ENCODE results near the gene PRKG1. TPM values are rescaled to one million over a fixed set of nuclear protein-coding genes. Genes with fewer than 3 reads are reported as not detected.

Gene PRKG1
- total and polyA plus RNA-seq, 4 donors = 6.8 to 38.1 (median 15.4) TPM

DNA sequence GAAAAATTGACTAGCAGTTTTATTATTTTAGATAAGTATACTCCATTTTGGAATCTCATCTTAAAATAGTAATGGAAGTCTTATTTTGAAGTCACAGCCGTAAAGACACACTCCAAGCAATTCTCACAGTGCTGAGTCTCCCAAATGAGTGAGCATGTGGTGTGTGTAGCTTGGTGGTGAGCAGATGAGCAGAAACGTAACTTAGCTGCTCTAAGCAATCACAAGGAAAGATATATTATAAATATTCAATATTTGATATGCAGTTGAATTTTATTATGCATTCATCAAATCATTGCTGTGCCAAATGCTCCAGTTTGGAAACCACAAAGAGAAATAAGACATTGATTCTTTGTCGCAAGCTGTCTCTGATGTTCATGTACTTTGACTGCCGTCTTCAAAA lies 563.9 kb downstream of the PRKG1 start:
- Histone ChIP-seq H3K4me1 (ENCODE audit: control insufficient read depth, insufficient read depth, low read length) (no peaks in the 10 kb centered on the region), H3K27me3 (ENCODE audit: control insufficient read depth, insufficient read depth, low read length) (no peaks in the 10 kb centered on the region), H3K9me3 (ENCODE audit: control insufficient read depth, insufficient read depth, low read length) (no peaks in the 10 kb centered on the region), H3K4me3 (ENCODE audit: low read depth, low read length) (no peak overlapping the region), H3K27ac (ENCODE audit: low read depth, low read length) (no peak overlapping the region), H3K36me3 (ENCODE audit: control insufficient read depth, insufficient read depth, low read length) (no peaks in the 10 kb centered on the region)
- WGBS (ENCODE audit: insufficient coverage) = no CpG with 5 or more reads among the region's 4 CpGs
- DNase-seq (ENCODE audit: low read depth in 4 of 6, low spot score in 6 of 6) = peak in 1 of 6 donors; percentile 84

DNA sequence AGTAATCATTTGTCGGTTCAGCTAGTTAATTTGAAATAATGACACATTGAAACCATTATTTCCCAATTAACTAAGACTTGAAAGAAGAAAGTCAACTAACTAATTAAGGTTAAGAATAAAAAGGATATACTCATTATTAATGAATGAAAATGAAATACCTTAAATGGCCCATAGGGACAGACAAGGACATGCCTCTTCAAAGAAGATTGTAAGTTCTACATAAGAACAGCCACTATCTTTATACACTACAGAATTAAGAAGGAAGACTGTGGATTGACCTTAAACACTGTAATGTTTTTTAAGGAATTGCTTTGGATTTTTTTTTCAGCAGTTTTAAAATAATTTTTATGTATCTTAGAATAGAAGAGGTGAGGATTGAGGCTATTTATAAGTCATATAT lies 564.5 kb downstream of the PRKG1 start:
- no peak for DNase-seq (ENCODE audit: low read depth in 4 of 6, low spot score in 6 of 6)
- Histone ChIP-seq H3K27me3 (ENCODE audit: control insufficient read depth, insufficient read depth, low read length) (no peaks in the 10 kb centered on the region), H3K9me3 (ENCODE audit: control insufficient read depth, insufficient read depth, low read length) (no peaks in the 10 kb centered on the region), H3K27ac (ENCODE audit: low read depth, low read length) (no peak overlapping the region), H3K4me3 (ENCODE audit: low read depth, low read length) (no peak overlapping the region), H3K36me3 (ENCODE audit: control insufficient read depth, insufficient read depth, low read length) (no peaks in the 10 kb centered on the region), H3K4me1 (ENCODE audit: control insufficient read depth, insufficient read depth, low read length) (no peaks in the 10 kb centered on the region)
- no CpG with 5 or more reads among the region's 1 CpG for WGBS (ENCODE audit: insufficient coverage)

DNA sequence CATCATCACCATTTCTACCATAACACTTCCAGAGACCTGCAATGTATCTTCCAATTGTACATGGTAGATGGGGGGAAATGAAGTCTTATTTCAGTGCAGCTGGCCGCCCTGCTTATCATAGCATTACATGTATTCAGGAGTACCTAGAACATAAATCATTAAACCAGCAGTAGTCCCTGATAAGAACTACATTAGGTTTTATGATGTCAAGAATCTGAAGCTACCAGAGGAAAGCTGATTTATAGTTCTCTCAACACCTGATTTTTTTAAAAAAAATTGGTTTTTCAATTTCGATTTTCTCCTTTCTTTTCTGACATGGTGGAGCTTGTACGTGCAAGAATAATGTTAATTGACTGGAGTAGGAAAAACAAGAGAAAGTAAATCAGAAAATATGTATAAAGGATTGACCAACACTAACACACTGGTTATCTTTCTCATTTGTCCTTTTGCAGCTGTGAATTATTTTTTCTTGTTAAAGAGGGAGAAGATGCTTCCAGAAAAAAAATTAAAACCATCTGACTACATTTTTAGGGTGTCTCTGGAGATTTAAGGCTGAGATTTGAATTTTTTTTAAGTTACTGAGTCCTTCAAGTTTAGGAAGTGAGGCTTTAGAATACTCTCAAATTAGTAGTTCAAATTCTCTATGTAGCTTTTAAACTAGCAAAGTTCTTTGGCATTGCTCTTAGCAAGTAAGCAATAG lies 566.0 kb downstream of the PRKG1 start:
- Histone ChIP-seq H3K4me3 (ENCODE audit: low read depth, low read length) (no peak overlapping the region), H3K27me3 (ENCODE audit: control insufficient read depth, insufficient read depth, low read length) (no peaks in the 10 kb centered on the region), H3K9me3 (ENCODE audit: control insufficient read depth, insufficient read depth, low read length) (no peaks in the 10 kb centered on the region), H3K4me1 (ENCODE audit: control insufficient read depth, insufficient read depth, low read length) (no peaks in the 10 kb centered on the region), H3K36me3 (ENCODE audit: control insufficient read depth, insufficient read depth, low read length) (no peaks in the 10 kb centered on the region), H3K27ac (ENCODE audit: low read depth, low read length) (no peak overlapping the region)
- no peak for DNase-seq (ENCODE audit: low read depth in 4 of 6, low spot score in 6 of 6)
- WGBS (ENCODE audit: insufficient coverage) = no CpG with 5 or more reads among the region's 3 CpGs

DNA sequence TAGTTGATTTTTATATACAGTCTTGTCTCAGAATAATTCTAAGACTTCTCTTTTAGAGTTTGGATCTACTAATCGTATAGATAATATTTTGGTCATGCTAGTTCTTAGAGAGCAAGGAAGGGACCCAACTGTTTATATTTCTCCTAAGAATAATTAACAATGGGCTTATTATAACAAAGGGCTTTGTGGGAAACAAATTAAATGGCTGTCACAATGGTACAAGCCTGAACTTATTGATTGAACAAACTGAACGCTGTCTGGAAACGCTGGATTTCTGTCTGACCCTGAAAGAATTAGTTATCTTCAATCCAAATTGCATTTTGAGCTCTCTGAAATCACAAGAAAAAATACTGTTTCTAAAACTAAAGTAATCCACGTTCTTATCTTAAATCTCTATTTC lies 568.3 kb downstream of the PRKG1 start:
- Histone ChIP-seq H3K36me3 (ENCODE audit: control insufficient read depth, insufficient read depth, low read length) (no peaks in the 10 kb centered on the region), H3K9me3 (ENCODE audit: control insufficient read depth, insufficient read depth, low read length) (no peaks in the 10 kb centered on the region), H3K27ac (ENCODE audit: low read depth, low read length) (no peak overlapping the region), H3K27me3 (ENCODE audit: control insufficient read depth, insufficient read depth, low read length) (no peaks in the 10 kb centered on the region), H3K4me3 (ENCODE audit: low read depth, low read length) (no peak overlapping the region), H3K4me1 (ENCODE audit: control insufficient read depth, insufficient read depth, low read length) (no peaks in the 10 kb centered on the region)
- WGBS (ENCODE audit: insufficient coverage) = 17% methylated on average over 2 of the region's 4 CpGs
- no peak for DNase-seq (ENCODE audit: low read depth in 4 of 6, low spot score in 6 of 6)

DNA sequence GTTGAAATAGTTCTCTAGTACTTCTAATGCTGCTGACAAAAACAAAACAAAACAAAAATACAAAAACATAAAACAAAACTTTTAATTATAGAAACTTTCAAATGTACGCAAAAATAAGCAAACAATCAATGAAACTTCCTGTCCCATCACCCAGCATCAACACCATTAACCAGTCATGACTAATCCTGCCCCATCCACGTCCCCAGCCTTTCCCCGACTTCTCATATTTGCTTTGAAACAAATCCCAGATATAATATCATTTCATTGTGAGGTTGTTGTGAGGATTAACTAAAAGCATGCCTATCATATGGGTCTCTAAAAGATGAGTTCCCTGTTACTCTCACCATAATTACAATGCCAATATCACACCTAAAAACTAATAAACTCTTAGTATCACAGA lies 569.4 kb downstream of the PRKG1 start:
- Histone ChIP-seq H3K4me1 (ENCODE audit: control insufficient read depth, insufficient read depth, low read length) (no peaks in the 10 kb centered on the region), H3K36me3 (ENCODE audit: control insufficient read depth, insufficient read depth, low read length) (no peaks in the 10 kb centered on the region), H3K27ac (ENCODE audit: low read depth, low read length) (no peak overlapping the region), H3K9me3 (ENCODE audit: control insufficient read depth, insufficient read depth, low read length) (no peaks in the 10 kb centered on the region), H3K4me3 (ENCODE audit: low read depth, low read length) (no peak overlapping the region), H3K27me3 (ENCODE audit: control insufficient read depth, insufficient read depth, low read length) (no peaks in the 10 kb centered on the region)
- no peak for DNase-seq (ENCODE audit: low read depth in 4 of 6, low spot score in 6 of 6)
- WGBS (ENCODE audit: insufficient coverage) = 90% methylated on average over 1 of the region's 3 CpGs

DNA sequence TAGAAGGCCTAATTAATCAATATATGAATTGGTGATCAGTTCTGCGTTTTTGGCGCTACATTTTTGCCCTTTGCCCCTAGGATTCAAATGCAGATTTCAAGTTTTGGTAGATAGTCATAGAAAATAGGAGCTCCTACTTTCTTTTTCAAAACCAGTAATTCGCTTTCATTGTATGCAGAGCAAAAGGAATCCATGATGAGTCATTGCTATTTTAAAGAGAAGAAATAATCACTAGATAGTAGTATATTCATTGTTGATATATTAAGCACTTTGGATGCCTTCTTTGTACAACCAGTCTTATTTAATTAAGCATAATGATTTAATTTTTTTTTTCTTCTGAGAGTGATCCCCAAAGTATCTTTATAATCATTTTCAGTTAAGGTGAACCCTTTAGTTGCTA lies 574.8 kb downstream of the PRKG1 start:
- no CpG with 5 or more reads among the region's 3 CpGs for WGBS (ENCODE audit: insufficient coverage)
- no peak for DNase-seq (ENCODE audit: low read depth in 4 of 6, low spot score in 6 of 6)
- Histone ChIP-seq H3K9me3 (ENCODE audit: control insufficient read depth, insufficient read depth, low read length) (no peaks in the 10 kb centered on the region), H3K27me3 (ENCODE audit: control insufficient read depth, insufficient read depth, low read length) (no peaks in the 10 kb centered on the region), H3K4me3 (ENCODE audit: low read depth, low read length) (no peak overlapping the region), H3K4me1 (ENCODE audit: control insufficient read depth, insufficient read depth, low read length) (no peaks in the 10 kb centered on the region), H3K27ac (ENCODE audit: low read depth, low read length) (no peak overlapping the region), H3K36me3 (ENCODE audit: control insufficient read depth, insufficient read depth, low read length) (no peaks in the 10 kb centered on the region)

DNA sequence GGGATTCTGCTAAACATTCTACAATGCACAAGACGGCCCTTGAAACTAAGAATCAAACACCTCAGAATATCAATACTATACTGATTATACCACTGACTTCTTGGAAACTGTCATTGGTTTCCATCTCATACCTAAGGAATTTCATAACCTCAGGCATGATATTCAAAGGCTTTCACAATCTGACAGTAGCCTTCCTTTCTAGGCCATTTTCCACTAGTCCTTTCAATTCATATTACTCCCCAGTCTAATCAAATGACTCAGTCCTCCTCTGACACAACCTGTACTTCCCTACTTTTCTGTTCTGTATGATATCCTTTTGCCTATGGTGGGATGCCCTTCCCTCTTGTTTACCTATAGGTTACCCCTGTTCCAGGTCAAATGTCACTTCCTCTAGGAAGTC lies 576.8 kb downstream of the PRKG1 start:
- Histone ChIP-seq H3K4me1 (ENCODE audit: control insufficient read depth, insufficient read depth, low read length) (no peaks in the 10 kb centered on the region), H3K27ac (ENCODE audit: low read depth, low read length) (no peak overlapping the region), H3K36me3 (ENCODE audit: control insufficient read depth, insufficient read depth, low read length) (no peaks in the 10 kb centered on the region), H3K27me3 (ENCODE audit: control insufficient read depth, insufficient read depth, low read length) (no peaks in the 10 kb centered on the region), H3K9me3 (ENCODE audit: control insufficient read depth, insufficient read depth, low read length) (no peaks in the 10 kb centered on the region), H3K4me3 (ENCODE audit: low read depth, low read length) (no peak overlapping the region)
- 100% methylated on average over 1 of the region's 1 CpG for WGBS (ENCODE audit: insufficient coverage)
- DNase-seq (ENCODE audit: low read depth in 4 of 6, low spot score in 6 of 6) = no peak

DNA sequence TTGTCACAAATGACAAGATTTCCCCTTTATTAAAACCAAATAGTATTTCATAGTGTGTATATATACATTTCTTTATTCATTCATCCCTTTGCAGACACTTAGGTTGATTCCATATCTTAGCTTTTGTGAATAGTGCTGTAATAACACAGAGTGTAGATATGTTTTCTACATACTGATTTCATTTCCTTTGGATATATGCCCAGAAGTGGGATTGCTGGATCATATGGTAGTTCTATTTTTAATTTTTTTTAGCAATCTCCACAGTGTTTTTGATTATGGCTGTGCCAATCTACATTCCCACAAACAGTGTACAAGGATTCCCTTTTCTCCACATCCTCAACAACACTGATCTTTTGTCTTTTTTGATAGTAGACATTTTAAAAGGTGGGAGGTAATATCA lies 578.7 kb downstream of the PRKG1 start:
- no peaks in the 10 kb centered on the region for H3K27me3 ChIP-seq (ENCODE audit: control insufficient read depth, insufficient read depth, low read length)
- H3K27ac ChIP-seq (ENCODE audit: low read depth, low read length) = no peak overlapping the region
- DNase-seq (ENCODE audit: low read depth in 4 of 6, low spot score in 6 of 6) = peak in 1 of 6 donors; percentile 50
- no peaks in the 10 kb centered on the region for H3K9me3 ChIP-seq (ENCODE audit: control insufficient read depth, insufficient read depth, low read length)
- no peaks in the 10 kb centered on the region for H3K36me3 ChIP-seq (ENCODE audit: control insufficient read depth, insufficient read depth, low read length)
- no peaks in the 10 kb centered on the region for H3K4me1 ChIP-seq (ENCODE audit: control insufficient read depth, insufficient read depth, low read length)
- no peak overlapping the region for H3K4me3 ChIP-seq (ENCODE audit: low read depth, low read length)

DNA sequence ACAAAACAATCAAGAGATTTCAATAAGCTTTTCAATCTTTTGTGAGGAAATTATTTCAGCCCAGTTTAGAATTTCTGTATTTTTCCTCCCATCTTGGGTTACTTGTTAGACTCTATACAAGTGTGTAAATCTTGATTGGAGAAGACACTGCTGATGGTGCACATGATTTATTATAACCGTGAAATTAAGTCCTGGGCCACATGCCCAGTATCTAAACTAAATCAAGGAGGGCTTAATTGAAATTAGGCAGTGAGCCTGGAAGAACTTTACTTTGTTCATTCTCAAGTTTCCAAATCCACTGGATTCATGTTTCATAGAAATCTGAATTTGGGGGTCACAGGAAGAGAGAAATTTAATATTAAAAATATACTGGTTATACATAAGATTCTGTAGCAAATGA lies 580.6 kb downstream of the PRKG1 start:
- Histone ChIP-seq H3K9me3 (ENCODE audit: control insufficient read depth, insufficient read depth, low read length) (no peaks in the 10 kb centered on the region), H3K27me3 (ENCODE audit: control insufficient read depth, insufficient read depth, low read length) (no peaks in the 10 kb centered on the region), H3K4me1 (ENCODE audit: control insufficient read depth, insufficient read depth, low read length) (no peaks in the 10 kb centered on the region), H3K27ac (ENCODE audit: low read depth, low read length) (no peak overlapping the region), H3K4me3 (ENCODE audit: low read depth, low read length) (no peak overlapping the region), H3K36me3 (ENCODE audit: control insufficient read depth, insufficient read depth, low read length) (no peaks in the 10 kb centered on the region)
- WGBS (ENCODE audit: insufficient coverage) = no CpG with 5 or more reads among the region's 1 CpG
- DNase-seq (ENCODE audit: low read depth in 4 of 6, low spot score in 6 of 6) = peak; percentile 26 to 79 (median 46)

DNA sequence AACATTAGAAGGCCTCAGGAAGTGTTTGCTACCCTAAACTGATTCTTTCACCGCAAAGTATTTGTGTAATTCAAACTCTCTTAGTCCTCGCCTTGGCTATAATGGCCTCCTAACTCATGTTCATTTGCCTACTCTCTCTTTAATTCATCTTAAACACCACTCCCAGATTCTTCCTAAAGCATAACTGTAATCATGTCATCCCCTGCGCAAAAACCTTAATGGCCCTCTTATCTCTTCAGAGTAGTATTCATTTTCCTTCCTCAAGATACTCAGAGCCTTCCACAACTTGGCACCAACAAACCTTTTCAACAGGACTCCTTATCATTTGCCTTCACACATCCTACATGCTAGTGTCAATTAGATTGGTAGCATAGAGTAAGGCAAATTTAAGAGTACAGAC lies 582.2 kb downstream of the PRKG1 start:
- Histone ChIP-seq H3K4me3 (ENCODE audit: low read depth, low read length) (no peak overlapping the region), H3K27me3 (ENCODE audit: control insufficient read depth, insufficient read depth, low read length) (no peaks in the 10 kb centered on the region), H3K4me1 (ENCODE audit: control insufficient read depth, insufficient read depth, low read length) (no peaks in the 10 kb centered on the region), H3K36me3 (ENCODE audit: control insufficient read depth, insufficient read depth, low read length) (no peaks in the 10 kb centered on the region), H3K27ac (ENCODE audit: low read depth, low read length) (no peak overlapping the region), H3K9me3 (ENCODE audit: control insufficient read depth, insufficient read depth, low read length) (no peaks in the 10 kb centered on the region)
- DNase-seq (ENCODE audit: low read depth in 4 of 6, low spot score in 6 of 6) = no peak
- WGBS (ENCODE audit: insufficient coverage) = 87% methylated on average over 3 of the region's 3 CpGs
